CD4-positive, alpha-beta T cell treated with Interferon alpha-2 for 1 hour (primary cell): ENCODE measurements around the gene SREBF2.

Source experiments
- DNase-seq, 2 donors: peaks; one replicate each; pipeline ENCODE4 v3.0.0-alpha.2; 2020 to 2022

SREBF2 gene

GRCh38 chr22:41880653-41881052 lies 47.7 kb downstream of the SREBF2 start:
- DNase-seq: no peak

- DNase-seq: no peak
Measured at GRCh38 chr22:41883400-41883799, 50.5 kb downstream of the SREBF2 start.

- DNase-seq: no peak
Measured at GRCh38 chr22:41885116-41885515, 52.2 kb downstream of the SREBF2 start.

GRCh38 chr22:41885516-41885915 lies 52.6 kb downstream of the SREBF2 start:
- no peak for DNase-seq

GRCh38 chr22:41888627-41889200 lies 55.8 kb downstream of the SREBF2 start:
- no peak for DNase-seq

GRCh38 chr22:41891407-41891806 lies 58.5 kb downstream of the SREBF2 start:
- no peak for DNase-seq

GRCh38 chr22:41892721-41893120 lies 59.8 kb downstream of the SREBF2 start:
- DNase-seq: no peak

GRCh38 chr22:41893591-41894375 lies 60.9 kb downstream of the SREBF2 start:
- DNase-seq: no peak

- no peak for DNase-seq
Measured at GRCh38 chr22:41898645-41899044, 65.7 kb downstream of the SREBF2 start.

GRCh38 chr22:41899110-41899509 lies 66.2 kb downstream of the SREBF2 start:
- no peak for DNase-seq

GRCh38 chr22:41899992-41900651 lies 67.2 kb downstream of the SREBF2 start:
- DNase-seq: no peak

GRCh38 chr22:41900652-41901312 lies 67.9 kb downstream of the SREBF2 start:
- no peak for DNase-seq

GRCh38 chr22:41902016-41902415 lies 69.1 kb downstream of the SREBF2 start:
- no peak for DNase-seq

GRCh38 chr22:41902932-41903421 lies 70.1 kb downstream of the SREBF2 start:
- no peak for DNase-seq

GRCh38 chr22:41904450-41905410 lies 71.8 kb downstream of the SREBF2 start:
- no peak for DNase-seq

- no peak for DNase-seq
Measured at GRCh38 chr22:41905411-41906202, 72.7 kb downstream of the SREBF2 start.

- no peak for DNase-seq
Measured at GRCh38 chr22:41906822-41907221, 73.9 kb downstream of the SREBF2 start.

- DNase-seq: no peak
Measured at GRCh38 chr22:41907436-41908401, 74.8 kb downstream of the SREBF2 start.

GRCh38 chr22:41908411-41909309 lies 75.8 kb downstream of the SREBF2 start:
- DNase-seq: peak in 1 of 2 donors; percentile 58
